Measurements from ENCODE around the gene RGR. TPM values are rescaled to one million over a fixed set of nuclear protein-coding genes. Genes with fewer than 3 reads are reported as not detected.

The RGR gene
- total RNA-seq, 1 donor from 2014 or later = 1.9 TPM

- H3F3A ChIP-seq (ENCODE audit: low read depth) = no peaks in the 10 kb centered on the region
- no peaks in the 10 kb centered on the region for H4K20me1 ChIP-seq (ENCODE audit: low read depth)
- TF ChIP-seq EZH2 (IDR thresholded peaks at IDR 0.05) (no peak), EZH2phosphoT487 (IDR thresholded peaks at IDR 0.05) (no peak)
- TF ChIP-seq, protein P1, sequence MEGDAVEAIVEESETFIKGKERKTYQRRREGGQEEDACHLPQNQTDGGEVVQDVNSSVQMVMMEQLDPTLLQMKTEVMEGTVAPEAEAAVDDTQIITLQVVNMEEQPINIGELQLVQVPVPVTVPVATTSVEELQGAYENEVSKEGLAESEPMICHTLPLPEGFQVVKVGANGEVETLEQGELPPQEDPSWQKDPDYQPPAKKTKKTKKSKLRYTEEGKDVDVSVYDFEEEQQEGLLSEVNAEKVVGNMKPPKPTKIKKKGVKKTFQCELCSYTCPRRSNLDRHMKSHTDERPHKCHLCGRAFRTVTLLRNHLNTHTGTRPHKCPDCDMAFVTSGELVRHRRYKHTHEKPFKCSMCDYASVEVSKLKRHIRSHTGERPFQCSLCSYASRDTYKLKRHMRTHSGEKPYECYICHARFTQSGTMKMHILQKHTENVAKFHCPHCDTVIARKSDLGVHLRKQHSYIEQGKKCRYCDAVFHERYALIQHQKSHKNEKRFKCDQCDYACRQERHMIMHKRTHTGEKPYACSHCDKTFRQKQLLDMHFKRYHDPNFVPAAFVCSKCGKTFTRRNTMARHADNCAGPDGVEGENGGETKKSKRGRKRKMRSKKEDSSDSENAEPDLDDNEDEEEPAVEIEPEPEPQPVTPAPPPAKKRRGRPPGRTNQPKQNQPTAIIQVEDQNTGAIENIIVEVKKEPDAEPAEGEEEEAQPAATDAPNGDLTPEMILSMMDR (IDR thresholded peaks at IDR 0.05) = no peak
- H3K27ac ChIP-seq = no peak overlapping the region
- H2AFZ ChIP-seq (replicated peaks) = no peak overlapping the region
- Mint-ChIP-seq H3K9me3 (peaks cover 2% of the 10 kb centered on the region), H3K4me3 (no peak overlapping the region), H3K4me1 (peaks cover 10% of the 10 kb centered on the region), H3K27me3 (ENCODE audit: insufficient read depth, low read depth) (peaks cover 34% of the 10 kb centered on the region), H3K36me3 (no peaks in the 10 kb centered on the region), H3K27ac (no peak overlapping the region)
- peaks cover 45% of the 10 kb centered on the region for H3K27me3 ChIP-seq
- no peaks in the 10 kb centered on the region for H3K9me3 ChIP-seq (ENCODE audit: low read depth)
- H3K4me1 ChIP-seq = no peaks in the 10 kb centered on the region
- H3K36me3 ChIP-seq = no peaks in the 10 kb centered on the region
- no peak overlapping the region for H3K9ac ChIP-seq
- no peak overlapping the region for H3K4me2 ChIP-seq
- no peak for DNase-seq (ENCODE audit: low spot score)
- H3K4me3 ChIP-seq = no peak overlapping the region
- no peaks in the 10 kb centered on the region for H3K79me2 ChIP-seq (ENCODE audit: low read depth)
These were observed 47.2 kb upstream of the RGR start for GRCh38 chr10:84197643-84198042.

DNA sequence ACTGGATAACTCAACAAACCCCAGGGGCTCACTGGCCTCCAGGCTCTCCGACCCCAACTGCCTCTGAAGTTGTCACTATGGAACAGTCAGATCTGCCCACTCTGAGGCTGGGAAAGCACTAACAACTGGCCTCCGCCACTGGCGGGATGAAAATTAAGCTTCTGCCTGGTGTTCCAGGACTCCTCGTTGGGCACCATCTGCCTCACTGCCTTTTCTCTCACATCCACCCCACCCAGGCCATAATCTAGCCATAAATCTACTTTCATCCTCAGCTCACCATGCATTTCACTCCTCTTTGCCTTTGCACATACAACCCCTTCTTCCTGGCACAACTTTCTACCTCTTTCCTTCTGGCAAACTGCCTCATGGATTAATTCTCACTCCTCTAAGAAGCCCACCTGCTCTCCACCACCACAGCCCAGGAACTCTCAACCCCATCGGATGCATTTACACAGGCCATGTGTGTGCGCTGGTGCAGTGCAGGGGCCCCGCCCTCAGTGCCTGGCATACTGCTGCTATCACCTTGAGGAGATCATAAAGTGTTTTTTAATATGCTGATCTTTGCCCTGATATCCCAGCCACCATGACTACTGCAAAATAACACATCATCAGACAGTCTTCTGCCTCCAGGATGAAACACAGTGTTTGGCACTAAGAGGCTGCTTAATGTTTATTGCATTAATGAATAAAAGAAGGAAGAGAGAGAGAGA is 46.5 kb upstream of the RGR start:
- no peaks in the 10 kb centered on the region for H3K4me1 ChIP-seq
- no peaks in the 10 kb centered on the region for H3F3A ChIP-seq (ENCODE audit: low read depth)
- no peaks in the 10 kb centered on the region for H3K36me3 ChIP-seq
- Mint-ChIP-seq H3K9me3 (no peaks in the 10 kb centered on the region), H3K27ac (no peak overlapping the region), H3K36me3 (no peaks in the 10 kb centered on the region), H3K4me3 (no peak overlapping the region), H3K4me1 (peaks cover 10% of the 10 kb centered on the region), H3K27me3 (ENCODE audit: insufficient read depth, low read depth) (peaks cover 29% of the 10 kb centered on the region)
- no peak overlapping the region for H3K4me3 ChIP-seq
- no peak overlapping the region for H3K27ac ChIP-seq
- no peak overlapping the region for H3K9ac ChIP-seq
- no peaks in the 10 kb centered on the region for H3K79me2 ChIP-seq (ENCODE audit: low read depth)
- no peak overlapping the region for H2AFZ ChIP-seq (replicated peaks)
- H3K4me2 ChIP-seq = no peak overlapping the region
- no peak for DNase-seq (ENCODE audit: low spot score)
- no peak for TF ChIP-seq EZH2phosphoT487 (IDR thresholded peaks at IDR 0.05)
- TF ChIP-seq, protein P1 (IDR thresholded peaks at IDR 0.05) = no peak
- TF ChIP-seq EZH2 (IDR thresholded peaks at IDR 0.05) = no peak
- H3K27me3 ChIP-seq = peaks cover 38% of the 10 kb centered on the region
- H3K9me3 ChIP-seq (ENCODE audit: low read depth) = no peaks in the 10 kb centered on the region
- H4K20me1 ChIP-seq (ENCODE audit: low read depth) = no peaks in the 10 kb centered on the region

- Histone ChIP-seq H3K4me2 (no peak overlapping the region), H3K9ac (no peak overlapping the region), H3K4me3 (no peak overlapping the region), H3K36me3 (no peaks in the 10 kb centered on the region), H2AFZ (replicated peaks) (no peak overlapping the region), H3K9me3 (ENCODE audit: low read depth) (no peaks in the 10 kb centered on the region), H3K27ac (no peak overlapping the region), H3K79me2 (ENCODE audit: low read depth) (no peaks in the 10 kb centered on the region), H4K20me1 (ENCODE audit: low read depth) (no peaks in the 10 kb centered on the region), H3K27me3 (peaks cover 15% of the 10 kb centered on the region), H3F3A (ENCODE audit: low read depth) (no peaks in the 10 kb centered on the region), H3K4me1 (no peaks in the 10 kb centered on the region)
- no peaks in the 10 kb centered on the region for H3K36me3 Mint-ChIP-seq
- no peak overlapping the region for H3K4me3 Mint-ChIP-seq
- H3K27me3 Mint-ChIP-seq (ENCODE audit: insufficient read depth, low read depth) = peaks cover 24% of the 10 kb centered on the region
- DNase-seq (ENCODE audit: low spot score) = no peak
- peaks cover 8% of the 10 kb centered on the region for H3K4me1 Mint-ChIP-seq
- H3K27ac Mint-ChIP-seq = no peak overlapping the region
- TF ChIP-seq EZH2phosphoT487 (IDR thresholded peaks at IDR 0.05) = no peak
- TF ChIP-seq EZH2 (IDR thresholded peaks at IDR 0.05) = no peak
- TF ChIP-seq, protein P1 (IDR thresholded peaks at IDR 0.05) = no peak
- H3K9me3 Mint-ChIP-seq = no peaks in the 10 kb centered on the region
These were observed 44.2 kb upstream of the RGR start for GRCh38 chr10:84200537-84201243.
